ENCODE results near the gene SMARCD3.

Gene SMARCD3

DNA sequence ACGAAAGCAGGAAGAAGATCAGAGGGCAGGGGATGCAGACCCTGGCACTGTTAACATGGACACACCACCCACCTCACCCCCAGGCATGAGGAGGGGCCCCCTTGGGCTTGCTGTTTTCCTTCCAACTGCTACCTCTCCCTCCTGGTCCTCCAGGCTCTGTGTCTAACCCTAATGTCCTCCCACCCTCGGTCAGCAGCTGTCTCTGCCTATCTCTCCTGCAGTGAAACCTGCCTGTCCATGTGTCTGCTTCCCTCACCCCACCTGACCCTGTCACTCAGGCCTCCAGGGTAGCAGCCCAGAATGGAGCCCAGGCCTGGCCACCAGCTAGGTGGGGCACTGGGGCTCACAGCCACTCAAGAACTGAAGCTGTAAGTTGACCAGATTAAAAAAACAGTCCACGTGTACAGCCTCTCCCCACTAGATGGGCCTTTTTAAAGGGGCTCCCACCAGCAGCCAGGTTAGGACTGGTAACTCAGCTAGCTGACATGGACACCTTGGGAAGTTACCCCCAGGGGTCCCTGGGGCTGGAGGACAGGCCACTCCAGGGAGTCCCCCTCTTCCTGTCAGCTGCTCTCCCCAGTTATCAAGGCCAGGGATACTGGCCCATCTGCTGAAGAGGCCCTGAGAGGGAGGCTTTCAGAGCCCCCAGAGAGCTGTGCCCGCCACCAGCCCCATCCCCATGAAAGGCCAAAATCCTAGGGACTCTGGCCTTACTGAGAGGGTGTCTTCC is 1.5 kb downstream of the SMARCD3 start:
- peak; percentile 77 for DNase-seq

DNA sequence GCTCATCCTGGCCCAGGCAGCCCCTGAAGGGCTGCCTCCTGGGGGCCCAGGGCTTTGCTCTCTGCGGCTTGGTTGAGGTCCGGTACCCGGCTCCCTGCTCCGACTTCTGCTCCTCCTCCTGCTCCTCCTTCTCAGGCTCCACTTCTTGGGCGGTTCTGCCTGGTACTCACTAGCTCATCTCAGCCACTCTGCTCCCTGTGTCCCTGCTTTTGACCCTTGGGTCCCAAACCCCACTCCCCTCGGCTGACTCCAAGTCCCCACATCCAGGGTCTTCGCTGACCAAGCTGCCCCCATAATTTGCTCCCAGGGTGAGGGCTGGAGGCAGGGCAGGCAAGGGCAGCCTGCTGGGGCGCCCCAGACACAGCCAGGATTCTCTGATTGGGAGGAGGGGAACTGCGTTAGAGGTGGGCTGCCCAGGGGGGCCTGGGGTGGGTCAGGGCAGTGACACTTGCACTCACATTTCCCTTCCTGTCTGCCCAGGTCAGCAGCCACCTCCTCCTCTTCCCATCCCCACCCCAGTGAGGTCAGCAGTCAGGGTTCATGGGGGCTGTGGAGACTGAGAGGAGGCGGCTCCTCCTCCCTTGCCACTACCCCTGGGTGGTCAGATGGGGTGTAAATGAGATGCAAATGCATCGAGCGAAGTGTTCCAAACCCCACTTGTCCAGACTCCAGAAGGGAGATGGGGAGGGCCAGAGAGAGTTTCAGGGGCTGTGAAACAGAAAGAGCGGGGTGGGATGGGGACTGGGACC is 2.2 kb downstream of the SMARCD3 start:
- peak; percentile 47 for DNase-seq

DNA sequence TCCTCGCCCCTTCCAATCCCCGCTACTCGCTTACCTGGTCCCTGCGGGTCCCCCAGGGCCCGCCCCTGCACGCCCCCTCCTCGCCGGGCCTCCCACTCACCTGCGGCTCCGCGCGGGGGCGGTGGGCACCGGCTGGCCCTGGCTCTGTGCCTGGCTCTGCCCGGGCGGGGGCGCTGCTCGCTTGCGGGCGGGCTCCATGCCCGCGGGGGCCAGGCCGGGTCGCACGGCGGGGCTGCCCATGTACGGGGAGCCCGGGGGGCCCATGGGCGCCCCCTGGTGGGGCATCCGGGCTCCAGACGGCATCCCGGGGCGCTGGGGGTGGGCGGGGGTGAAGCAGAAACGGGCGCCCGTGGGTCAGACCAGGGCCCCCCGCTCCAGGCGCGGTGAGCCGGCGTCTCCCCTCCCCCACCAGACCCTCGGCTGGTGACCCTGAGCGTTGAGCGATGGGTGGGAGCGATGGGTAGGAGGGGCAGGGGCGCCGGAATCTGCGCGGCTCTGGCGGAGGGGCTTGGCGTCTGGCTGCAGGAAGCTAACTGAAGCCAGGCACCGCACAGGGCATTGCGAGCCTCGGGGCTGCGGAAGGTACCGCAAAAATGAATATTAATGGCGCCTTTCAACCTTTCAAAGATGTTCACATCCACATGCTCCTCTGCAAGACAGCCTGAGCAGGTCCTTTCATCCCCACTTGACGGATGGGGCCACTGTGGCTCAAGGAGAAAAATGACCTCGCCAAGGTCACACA is 3.0 kb downstream of the SMARCD3 start:
- DNase-seq, result peak; percentile 64

DNA sequence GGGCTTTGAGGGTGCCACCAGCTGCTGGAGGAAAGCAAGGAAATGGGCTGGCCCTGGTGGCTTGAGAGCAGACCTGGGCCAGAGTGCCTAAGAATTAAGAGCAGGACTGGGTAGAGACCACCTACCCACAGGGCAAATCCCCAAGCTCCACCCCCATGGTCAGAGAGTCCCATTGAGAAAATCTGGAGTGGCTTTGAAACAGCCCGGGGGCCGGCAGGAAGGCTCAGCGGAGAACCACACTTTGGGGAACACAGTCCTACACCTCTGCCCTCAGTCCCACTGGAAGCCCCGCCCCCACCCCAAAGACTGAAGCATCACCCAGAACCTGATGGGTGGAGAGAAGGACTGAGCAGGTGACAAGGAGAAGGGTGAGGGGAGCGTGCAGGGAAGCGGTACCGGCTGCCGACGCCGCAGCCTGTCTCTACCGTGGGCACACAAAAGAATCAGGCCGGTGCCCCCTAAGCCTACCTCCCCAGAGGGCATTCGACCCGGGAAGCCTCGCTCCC is 3.6 kb downstream of the SMARCD3 start:
- DNase-seq, result peak; percentile 27

DNA sequence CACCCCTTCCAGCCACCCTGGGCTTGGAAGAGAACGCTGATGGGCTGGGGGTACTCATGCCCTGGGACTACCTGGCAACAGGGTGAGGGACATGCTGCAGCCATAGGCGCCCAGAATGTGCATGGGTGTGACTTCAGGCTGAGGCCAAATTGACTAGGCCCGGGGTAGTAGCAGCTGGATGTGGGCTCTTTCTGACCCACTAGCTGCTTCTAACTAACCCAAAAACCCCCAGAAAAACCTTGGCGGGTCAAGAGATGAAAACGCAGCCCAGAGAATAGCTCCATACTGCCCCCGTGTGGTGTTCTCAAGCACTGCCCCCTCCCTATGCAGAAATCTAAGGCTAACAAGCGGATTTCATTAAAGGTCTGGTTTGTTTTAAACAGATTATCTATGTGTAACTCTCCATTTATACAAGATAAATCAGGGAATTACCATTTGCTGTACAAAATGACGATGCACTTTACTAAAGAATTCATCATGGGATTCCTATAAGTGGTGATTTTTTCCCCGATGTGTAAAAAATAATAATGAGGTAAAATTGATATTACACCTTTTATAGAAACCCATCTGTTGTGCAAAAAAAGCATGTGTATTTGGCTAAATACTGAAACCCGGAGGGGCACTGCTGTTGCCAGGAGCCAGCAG is 4.2 kb downstream of the SMARCD3 start:
- peak; percentile 76 for DNase-seq

DNA sequence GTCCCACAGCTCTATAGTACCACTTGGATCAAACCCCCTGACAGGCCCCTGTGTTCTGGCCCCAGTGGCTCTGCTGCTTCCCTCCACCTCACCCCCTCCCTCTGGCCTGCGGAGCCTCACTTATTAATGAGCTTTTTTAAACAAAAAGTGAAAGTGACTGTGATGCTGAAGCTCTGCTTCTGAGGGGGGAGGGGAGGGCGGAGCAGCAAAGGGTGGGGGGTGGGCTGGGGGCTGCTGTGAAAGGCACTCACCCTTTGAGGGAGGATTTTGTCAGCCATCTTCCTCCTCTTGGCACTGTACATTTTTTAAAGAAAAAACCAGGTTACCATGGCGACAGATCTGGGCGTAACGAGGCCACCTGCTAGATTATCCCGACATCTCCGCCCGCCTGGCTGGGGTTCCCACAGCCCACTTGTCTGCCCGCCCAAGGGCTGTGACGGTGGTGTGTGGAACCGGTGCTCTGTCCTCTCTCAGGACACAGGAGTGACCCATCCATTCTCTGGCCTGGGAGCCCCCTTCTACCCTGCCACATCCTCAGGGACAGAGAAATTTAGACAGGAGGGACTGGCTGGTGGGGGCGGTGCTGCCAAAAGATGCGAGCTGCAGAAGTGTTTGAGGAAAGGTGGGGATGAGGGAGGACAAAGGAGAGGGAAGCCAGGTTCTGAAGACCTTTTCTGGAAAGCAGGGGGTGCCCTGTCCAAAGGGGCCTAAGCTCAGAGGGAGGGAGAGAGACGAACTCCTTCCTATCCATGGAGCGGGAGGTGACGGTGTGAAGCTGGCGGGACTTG is 4.9 kb downstream of the SMARCD3 start:
- peak; percentile 52 for DNase-seq

DNA sequence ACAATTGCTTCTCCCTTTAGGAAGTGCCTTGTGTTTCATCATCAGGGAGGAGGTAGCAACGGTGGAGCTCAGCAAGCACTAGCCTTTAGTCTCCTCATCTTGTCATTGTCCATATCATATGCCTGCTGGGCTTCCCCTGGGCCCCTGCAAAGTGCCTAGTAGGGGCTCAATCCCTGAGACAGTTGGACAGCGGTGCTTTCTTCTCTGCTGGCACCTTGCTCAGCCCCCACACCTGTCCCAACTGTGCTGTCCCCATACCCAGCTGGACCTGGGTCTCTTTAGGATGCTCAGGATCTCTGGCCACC is 5.5 kb downstream of the SMARCD3 start:
- DNase-seq, result peak; percentile 38

DNA sequence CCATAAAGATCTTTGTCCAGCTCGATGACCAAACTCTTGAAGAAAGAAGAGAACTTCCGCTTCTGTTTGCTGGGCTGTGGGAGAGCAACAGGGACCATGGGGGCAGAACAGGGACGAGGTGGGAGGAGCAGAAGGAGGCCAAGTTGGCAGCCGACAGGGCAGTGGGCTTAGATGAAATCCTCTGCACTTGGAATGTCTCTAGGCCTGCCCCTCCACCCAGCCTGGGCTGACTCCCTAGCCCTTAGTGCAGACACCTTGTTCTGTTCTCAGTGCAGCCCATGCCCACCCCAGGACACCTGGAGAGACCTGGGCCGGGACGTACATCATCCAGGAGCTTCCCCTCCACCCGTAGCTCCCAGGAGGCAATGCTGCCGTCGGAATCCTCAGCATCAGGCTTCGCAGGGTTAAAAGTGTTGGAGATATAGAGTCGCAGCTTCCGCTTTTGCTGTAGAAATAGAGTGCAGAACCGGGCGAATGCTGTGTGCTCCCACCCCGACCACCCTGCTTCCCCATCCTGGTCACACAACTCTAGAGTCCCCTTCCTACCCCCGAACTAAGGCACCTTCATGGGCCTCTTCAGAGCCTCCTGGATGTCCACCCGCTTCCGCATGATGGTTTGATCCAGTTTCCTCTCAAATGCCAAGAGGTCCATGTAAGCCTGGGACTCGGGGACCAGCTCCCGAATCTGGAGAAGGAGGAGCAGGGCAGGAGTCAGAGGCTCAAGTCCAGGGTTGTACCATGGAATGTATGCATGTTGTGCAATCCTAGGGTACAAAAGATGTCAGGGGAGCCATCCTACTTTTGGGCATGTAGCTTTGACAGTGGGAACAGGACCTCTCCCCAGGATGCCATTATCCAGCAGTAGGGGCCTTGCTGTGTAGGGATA is 6.1 kb downstream of the SMARCD3 start:
- peak; percentile 32 for DNase-seq

DNA sequence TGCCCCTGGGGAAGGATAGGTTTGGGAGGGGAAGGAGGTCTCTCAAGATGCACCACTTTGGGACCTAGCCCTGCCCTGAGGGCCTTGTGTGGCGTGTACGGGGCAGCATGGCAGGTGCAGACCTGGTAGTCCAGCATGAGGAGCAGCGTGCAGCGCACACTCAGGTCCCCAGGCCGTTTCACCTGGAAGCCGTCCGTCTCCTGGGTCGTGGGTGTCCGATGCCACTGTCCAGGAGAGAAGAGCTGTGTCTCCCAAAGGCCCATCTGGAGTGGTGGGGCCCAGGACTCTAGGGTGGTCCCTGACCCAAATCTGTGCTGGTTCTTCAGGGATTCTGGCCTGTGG is 6.8 kb downstream of the SMARCD3 start:
- DNase-seq, result no peak

DNA sequence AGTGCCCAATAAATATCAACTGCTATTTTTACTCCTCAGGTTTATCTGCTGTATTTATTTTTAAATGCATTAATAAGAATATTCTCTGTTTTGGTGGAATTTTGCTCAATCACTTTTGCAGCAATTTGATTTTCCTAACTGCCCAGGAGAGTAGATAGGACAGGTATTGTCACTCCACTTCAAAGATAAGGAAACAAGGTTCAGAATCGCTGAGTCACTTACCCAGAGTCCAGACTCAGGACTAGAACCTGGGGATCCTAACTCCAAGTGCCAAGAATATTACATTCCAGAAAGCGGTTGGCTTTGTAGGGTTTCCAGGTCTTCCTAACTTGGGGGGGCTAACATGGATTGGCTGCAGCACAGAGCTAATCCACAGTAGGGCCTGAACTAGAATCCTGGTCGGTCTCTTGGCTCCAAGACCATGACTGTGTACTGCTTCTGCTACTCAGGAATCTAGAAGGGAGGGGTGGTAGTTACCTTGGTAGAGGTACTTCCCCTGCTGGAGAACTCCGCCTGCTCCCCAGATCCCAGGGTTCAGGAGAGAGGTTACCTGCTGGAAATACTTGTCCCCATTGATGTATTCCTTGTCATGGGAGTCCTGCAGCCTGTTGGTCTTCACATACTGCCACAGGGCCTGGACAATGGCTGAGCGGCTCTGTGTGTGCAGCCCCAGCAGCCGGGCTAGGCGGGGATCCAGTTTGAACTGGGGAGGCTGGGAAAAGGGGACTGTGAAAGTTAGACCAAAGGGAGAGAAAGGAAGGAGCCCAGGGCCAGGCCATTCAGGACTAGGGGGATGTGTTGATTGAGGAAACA is 7.3 kb downstream of the SMARCD3 start:
- peak; percentile 21 for DNase-seq

DNA sequence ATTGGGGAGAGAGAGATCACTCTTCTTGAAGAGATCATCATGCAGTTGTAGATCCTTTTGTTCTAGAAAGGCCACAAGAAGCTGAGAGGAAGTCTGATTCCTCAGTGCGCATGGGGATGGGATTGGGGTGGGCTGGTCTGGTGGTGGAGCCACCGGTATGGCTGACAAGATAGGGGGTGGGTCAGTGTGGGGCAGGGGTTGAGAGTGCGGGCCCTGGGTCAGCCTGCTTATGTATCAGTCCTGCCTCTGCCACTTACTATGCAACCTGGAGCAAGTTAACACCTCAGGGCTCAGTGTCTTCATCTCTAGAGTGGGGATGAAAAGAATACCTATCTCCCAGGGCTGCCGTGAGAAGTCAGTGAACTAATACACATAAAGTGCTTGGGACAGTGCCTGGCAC is 8.0 kb downstream of the SMARCD3 start:
- no peak for DNase-seq

DNA sequence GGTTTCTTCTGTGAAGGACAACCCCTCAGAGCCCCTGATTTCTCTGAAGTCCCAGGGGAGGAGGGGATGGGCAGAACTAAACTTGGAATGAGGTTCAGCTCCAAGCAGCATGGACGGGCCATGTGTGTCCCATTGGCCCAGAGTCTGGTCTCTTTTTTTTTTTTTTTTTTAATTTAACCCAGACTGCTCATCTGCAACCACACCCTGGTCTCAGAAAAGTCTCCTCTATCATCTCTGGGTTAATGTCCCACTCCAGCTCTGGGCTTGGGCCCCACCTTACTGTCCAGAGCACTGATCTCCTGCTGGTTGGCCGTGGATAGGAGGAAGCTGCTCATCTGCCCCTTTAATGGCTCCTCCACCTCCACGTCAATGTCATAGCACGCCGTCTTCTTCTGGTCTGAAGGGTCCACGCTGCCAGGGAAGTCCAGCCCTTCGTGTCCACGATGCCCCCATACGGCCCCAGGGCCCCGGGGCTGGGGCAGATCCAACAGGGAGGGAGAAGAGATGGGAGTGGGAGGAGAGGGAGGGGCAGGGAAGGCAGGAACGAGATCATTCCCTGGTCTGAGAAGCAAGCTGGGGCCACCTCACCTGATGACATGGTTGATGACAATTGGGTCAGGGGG is 8.5 kb downstream of the SMARCD3 start:
- peak; percentile 41 for DNase-seq

DNA sequence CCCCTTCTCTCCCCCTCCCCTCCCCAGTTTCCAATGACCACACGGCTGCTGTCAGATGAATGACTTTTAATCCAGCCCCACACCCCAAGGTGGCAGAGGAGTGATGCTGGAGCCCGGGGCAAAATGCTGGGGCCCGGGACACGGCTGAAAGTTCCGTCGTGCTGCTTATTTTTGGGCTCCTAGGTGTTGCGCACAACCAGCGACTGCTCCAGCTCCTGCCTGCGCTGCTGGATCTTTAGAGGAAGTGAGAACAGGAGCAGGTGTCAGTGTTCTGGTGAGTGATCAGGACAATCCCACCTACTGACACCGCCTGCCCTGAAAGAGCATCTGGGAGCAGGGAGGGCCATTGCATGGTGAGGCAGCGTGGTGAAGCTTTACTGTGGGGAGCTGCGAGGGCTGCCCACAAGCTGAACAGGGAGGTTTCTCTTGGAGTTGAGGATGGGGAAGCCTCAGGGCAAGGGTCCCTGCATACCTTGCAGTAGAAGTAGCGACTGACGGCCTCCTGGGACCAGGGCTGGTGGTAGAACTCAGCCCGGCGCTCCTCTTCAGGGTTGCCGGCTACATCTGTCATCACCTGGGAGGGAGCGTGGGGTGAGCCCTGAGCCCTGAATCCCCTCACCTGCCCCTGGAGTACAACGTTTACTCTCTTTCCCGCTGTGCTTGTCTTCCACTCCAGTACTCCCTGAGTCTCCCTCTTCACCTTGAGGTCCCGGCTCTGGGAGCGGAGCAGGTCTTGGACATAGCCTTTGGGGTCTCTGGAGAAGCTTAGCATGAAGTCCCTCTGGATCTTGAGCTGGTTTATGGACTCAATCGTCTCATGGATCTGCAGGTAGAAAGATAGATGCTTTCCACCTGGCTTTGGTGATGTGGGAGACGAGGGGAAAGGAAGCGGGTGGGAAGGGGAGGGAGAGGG is 9.3 kb downstream of the SMARCD3 start:
- peak; percentile 33 for DNase-seq

DNA sequence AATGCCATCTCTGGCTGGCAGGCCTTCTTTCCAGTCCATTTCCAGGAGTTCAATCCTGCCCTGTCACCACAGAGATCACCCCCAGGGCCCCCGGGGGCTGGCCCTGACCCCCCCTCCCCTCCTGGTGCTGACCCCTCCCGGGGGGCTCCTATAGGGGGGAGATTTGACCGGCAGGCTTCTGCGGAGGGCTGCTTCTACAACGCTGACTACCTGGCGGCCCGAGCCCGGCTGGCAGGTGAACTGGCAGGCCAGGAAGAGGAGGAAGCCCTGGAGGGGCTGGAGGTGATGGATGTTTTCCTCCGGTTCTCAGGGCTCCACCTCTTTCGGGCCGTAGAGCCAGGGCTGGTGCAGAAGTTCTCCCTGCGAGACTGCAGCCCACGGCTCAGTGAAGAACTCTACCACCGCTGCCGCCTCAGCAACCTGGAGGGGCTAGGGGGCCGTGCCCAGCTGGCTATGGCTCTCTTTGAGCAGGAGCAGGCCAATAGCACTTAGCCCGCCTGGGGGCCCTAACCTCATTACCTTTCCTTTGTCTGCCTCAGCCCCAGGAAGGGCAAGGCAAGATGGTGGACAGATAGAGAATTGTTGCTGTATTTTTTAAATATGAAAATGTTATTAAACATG is 10.2 kb downstream of the SMARCD3 start:
- DNase-seq, result peak; percentile 32

DNA sequence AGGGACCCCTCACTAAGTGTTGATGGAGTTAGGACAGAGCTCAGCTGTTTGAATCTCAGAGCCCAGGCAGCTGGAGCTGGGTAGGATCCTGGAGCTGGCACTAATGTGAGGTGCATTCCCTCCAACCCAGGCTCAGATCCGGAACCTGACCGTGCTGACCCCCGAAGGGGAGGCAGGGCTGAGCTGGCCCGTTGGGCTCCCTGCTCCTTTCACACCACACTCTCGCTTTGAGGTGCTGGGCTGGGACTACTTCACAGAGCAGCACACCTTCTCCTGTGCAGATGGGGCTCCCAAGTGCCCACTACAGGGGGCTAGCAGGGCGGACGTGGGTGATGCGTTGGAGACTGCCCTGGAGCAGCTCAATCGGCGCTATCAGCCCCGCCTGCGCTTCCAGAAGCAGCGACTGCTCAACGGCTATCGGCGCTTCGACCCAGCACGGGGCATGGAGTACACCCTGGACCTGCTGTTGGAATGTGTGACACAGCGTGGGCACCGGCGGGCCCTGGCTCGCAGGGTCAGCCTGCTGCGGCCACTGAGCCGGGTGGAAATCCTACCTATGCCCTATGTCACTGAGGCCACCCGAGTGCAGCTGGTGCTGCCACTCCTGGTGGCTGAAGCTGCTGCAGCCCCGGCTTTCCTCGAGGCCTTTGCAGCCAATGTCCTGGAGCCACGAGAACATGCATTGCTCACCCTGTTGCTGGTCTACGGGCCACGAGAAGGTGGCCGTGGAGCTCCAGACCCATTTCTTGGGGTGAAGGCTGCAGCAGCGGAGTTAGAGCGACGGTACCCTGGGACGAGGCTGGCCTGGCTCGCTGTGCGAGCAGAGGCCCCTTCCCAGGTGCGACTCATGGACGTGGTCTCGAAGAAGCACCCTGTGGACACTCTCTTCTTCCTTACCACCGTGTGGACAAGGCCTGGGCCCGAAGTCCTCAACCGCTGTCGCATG is 11.0 kb downstream of the SMARCD3 start:
- no peak for DNase-seq

DNA sequence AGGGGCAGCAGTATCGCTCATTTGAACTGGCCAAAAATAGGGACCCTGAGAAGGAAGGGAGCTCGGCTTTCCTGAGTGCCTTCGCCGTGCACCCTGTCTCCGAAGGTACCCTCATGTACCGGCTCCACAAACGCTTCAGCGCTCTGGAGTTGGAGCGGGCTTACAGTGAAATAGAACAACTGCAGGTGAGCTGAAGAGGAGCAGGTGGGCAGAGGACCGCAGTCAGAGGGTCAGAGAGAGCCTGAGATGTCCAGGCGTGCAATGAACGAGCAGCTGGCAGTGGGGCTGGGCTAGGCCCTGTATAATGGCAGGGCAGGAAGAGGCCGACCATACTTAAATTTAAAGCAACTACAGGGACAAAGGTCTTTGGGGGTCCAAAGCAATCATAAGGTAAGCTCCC is 12.1 kb downstream of the SMARCD3 start:
- peak; percentile 36 for DNase-seq

DNA sequence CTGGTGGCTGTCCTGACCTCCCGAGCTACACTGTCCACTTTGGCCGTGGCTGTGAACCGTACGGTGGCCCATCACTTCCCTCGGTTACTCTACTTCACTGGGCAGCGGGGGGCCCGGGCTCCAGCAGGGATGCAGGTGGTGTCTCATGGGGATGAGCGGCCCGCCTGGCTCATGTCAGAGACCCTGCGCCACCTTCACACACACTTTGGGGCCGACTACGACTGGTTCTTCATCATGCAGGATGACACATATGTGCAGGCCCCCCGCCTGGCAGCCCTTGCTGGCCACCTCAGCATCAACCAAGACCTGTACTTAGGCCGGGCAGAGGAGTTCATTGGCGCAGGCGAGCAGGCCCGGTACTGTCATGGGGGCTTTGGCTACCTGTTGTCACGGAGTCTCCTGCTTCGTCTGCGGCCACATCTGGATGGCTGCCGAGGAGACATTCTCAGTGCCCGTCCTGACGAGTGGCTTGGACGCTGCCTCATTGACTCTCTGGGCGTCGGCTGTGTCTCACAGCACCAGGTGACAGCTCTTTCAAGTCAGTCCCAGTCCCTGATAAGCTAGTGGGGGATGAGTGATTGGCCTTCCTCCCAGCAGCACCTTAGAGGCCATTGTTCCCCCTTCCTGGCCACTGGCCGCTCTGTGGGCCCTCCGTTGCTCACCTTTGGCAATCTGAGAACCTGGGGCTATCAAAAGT is 13.3 kb downstream of the SMARCD3 start:
- DNase-seq, result peak; percentile 42

Measured in right forelimb (tissue), 1 donor.